A673 (cell line): ENCODE results near the gene SHISA5.

Experiments used
- CTCF ChIP-seq: fragments of 300-800, 200-600 bp; sonication (generic); conservative IDR thresholded peaks from 2 replicates; pipeline ENCODE4 v1.5.1; 2017; ENCODE audit warnings: low read depth, mild to moderate bottlenecking, antibody characterized with exemption, low read length, moderate library complexity, mixed read lengths
- EZH2 ChIP-seq: fragments of 200-600 bp; sonication (generic); IDR thresholded peaks from 2 replicates; pipeline ENCODE4 v1.6.1; 2017; ENCODE audit warnings: borderline replicate concordance, low read depth, mild to moderate bottlenecking, mixed read lengths, antibody characterized with exemption, low read length; ENCODE audit not compliant: poor library complexity, severe bottlenecking

- TF ChIP-seq CTCF = no peak
- TF ChIP-seq EZH2 = no peak
Observed at GRCh38 chr3:48466386-48467109, 37.4 kb downstream of the SHISA5 start.
